GM12878 (cell line): ENCODE measurements around the gene ANP32A. TPM values are rescaled to one million over a fixed set of nuclear protein-coding genes. Genes with fewer than 3 reads are reported as not detected.

Experiments used
- ATAC-seq: fragments of 200-7000 bp; cut with Tn5 transposase; 3 replicates; pipeline ENCODE4 v1.9.1; 2020; ENCODE audit warnings: mild to moderate bottlenecking, moderate library complexity
- BruUV-seq: library from RNA; stranded (reverse); fragments of 400-500 nt; replicated peaks from 2 replicates; lab custom pipeline; 2021; lab: Mats Ljungman, UMichigan
- CTCF ChIA-PET: fragments of 300-600 bp; sonication (Branson Sonifier 250); formaldehyde crosslinking; extraction: SDS; loops from one replicate; lab custom pipeline; 2021; ENCODE audit warnings: inconsistent platforms; lab: Yijun Ruan, JAX
- POLR2A ChIA-PET: fragments of 350-600 bp; formaldehyde crosslinking; extraction: SDS; loops from one replicate; lab custom pipeline; 2021; ENCODE audit warnings: inconsistent platforms; lab: Charles Lee
- RAD21 ChIA-PET: fragments of 300-600 bp; sonication (Branson Sonifier 250); formaldehyde crosslinking; loops from one replicate; lab custom pipeline; 2023; ENCODE audit warnings: antibody characterized with exemption; ENCODE audit not compliant: unreplicated experiment; lab: Charles Lee
- SMC1A ChIA-PET: fragments of 300-600 bp; sonication (Branson Sonifier 250); formaldehyde crosslinking; loops from one replicate; lab custom pipeline; 2023; ENCODE audit not compliant: unreplicated experiment, uncharacterized antibody; lab: Charles Lee
- DNase-seq: peaks from one replicate; pipeline ENCODE4 v3.0.0-alpha.2; 2011; ENCODE audit warnings: low read depth, low spot score
- FAIRE-seq: peaks from 3 replicates; lab custom pipeline; 2011; peaks lifted over from hg19 to GRCh38; lab: Jason Lieb, UNC
- H2AFZ ChIP-seq: 2 replicates; pipeline ENCODE4 v1.6.0; 2011; ENCODE audit warnings: low read depth, low read length, control low read depth; ENCODE audit not compliant: control insufficient read depth
- H3K27ac ChIP-seq: 2 replicates; pipeline ENCODE4 v1.5.1; 2011; ENCODE audit warnings: control low read depth; ENCODE audit not compliant: control insufficient read depth, insufficient read depth
- H3K27me3 ChIP-seq, 2 experiments: replicated peaks in 1 of 2; 2 replicates each; pipeline versions ENCODE4 v1.6.0 to v1.6.1; 2011; ENCODE audit warnings: low read length in 1 of 2; ENCODE audit not compliant: control insufficient read depth in 2 of 2, insufficient read depth in 2 of 2
- H3K36me3 ChIP-seq, 2 experiments: 2 replicates each; pipeline ENCODE4 v1.5.1; 2011; ENCODE audit warnings: low read length in 1 of 2; ENCODE audit not compliant: control insufficient read depth in 2 of 2, insufficient read depth in 2 of 2
- H3K4me1 ChIP-seq: 2 replicates; pipeline ENCODE4 v1.6.1; 2011; ENCODE audit warnings: mild to moderate bottlenecking, low read length, moderate library complexity, mixed read lengths; ENCODE audit not compliant: control insufficient read depth, insufficient read depth
- H3K4me2 ChIP-seq: 2 replicates; pipeline ENCODE4 v1.6.0; 2011; ENCODE audit warnings: control low read depth; ENCODE audit not compliant: control insufficient read depth, insufficient read depth
- H3K4me3 ChIP-seq: fragments of 200-600 bp; sonication (generic); 2 replicates; pipeline ENCODE4 v1.5.1; 2016
- H3K79me2 ChIP-seq: 2 replicates; pipeline ENCODE4 v1.6.0; 2011; ENCODE audit warnings: low read length; ENCODE audit not compliant: control insufficient read depth, insufficient read depth
- H3K9ac ChIP-seq: 2 replicates; pipeline ENCODE4 v1.8.0; 2011; ENCODE audit warnings: low read length, control low read depth, mixed read lengths; ENCODE audit not compliant: control insufficient read depth, insufficient read depth
- H3K9me3 ChIP-seq: replicated peaks from 3 replicates; pipeline ENCODE4 v1.5.1; 2011; ENCODE audit warnings: mild to moderate bottlenecking, low read length; ENCODE audit not compliant: control insufficient read depth, insufficient read depth
- H4K20me1 ChIP-seq: 2 replicates; pipeline ENCODE4 v1.6.0; 2011; ENCODE audit not compliant: control insufficient read depth, insufficient read depth
- NFIC ChIP-seq: IDR thresholded peaks from 2 replicates; pipeline ENCODE4 v1.6.1; 2012; ENCODE audit warnings: low read depth, mild to moderate bottlenecking, inconsistent platforms, low read length, moderate library complexity
- WGBS: methylation state at CpG from one replicate; pipeline ENCODE4 v1.1.6; 2016; ENCODE audit warnings: low lambda C conversion rate; ENCODE audit not compliant: insufficient replicate concordance, insufficient coverage; ENCODE audit errors: missing lambda C conversion rate; 5-methylcytosine and 5-hydroxymethylcytosine counted together
- in situ Hi-C: fragments of 300-500 bp; cut with MboI; formaldehyde crosslinking; loops from 9 replicates; pipeline ENCODE4 v1.14.3; 2018; ENCODE audit warnings: mixed read lengths
- intact Hi-C: fragments of 100-400 bp; cut with micrococcal nuclease; formaldehyde crosslinking; loops from one replicate; pipeline ENCODE4 v1.14.2; 2022; ENCODE audit not compliant: unreplicated experiment
- polyA plus RNA-seq, 11 experiments: library from polyadenylated mRNA; depleted of rRNA in 4 of 11; unstranded in 6 of 11; stranded (reverse) in 5 of 11; fragments of >200 nt; fragmentation: Nextera tagmentation in 4 of 11; fragmentation: Illumina TruSeq in 1 of 11; extraction: Ambion mirVana in 4 of 11; extraction: Trizol in 1 of 11; gene quantifications; 1 replicate in 1 of 11; 2 replicates in 10 of 11; pipeline versions ENCODE4 v1.2.1 to v1.2.3, GENCODE V29; 2011 to 2016; ENCODE audit warnings: inconsistent platforms in 2 of 11, missing spikeins in 2 of 11, low read depth in 1 of 11
- total RNA-seq, 4 experiments: library from RNA; depleted of rRNA in 3 of 4; stranded (reverse); fragments of >200 nt in 3 of 4; fragmentation: Illumina TruSeq in 1 of 4; extraction: Trizol in 1 of 4; gene quantifications; 2 replicates each; pipeline versions ENCODE4 v1.2.1 to v1.2.3, GENCODE V29; 2013 to 2021
- TF ChIP-seq, protein P1 (sequence below): fragments of 450-650 bp; formaldehyde crosslinking; IDR thresholded peaks from 2 replicates; pipeline ENCODE4 v1.5.0; 2022; ENCODE audit warnings: mild to moderate bottlenecking, missing genetic modification characterization
- TF ChIP-seq, protein P2 (sequence below): fragments of 450-650 bp; conservative IDR thresholded peaks from 2 replicates; pipeline ENCODE4 v1.6.1; 2017; ENCODE audit warnings: mild to moderate bottlenecking, moderate library complexity

Gene ANP32A
- total and polyA plus RNA-seq, 10 of the 15 experiments (the other 5 are each of a cell fraction or from before 2014, with no cell fraction given): 29.6 to 666 (median 234) TPM

GRCh38 chr15:68787609-68788263 is 33.0 kb downstream of the ANP32A start:
- RAD21 ChIA-PET: interaction anchor here (1.4 kb wide), 1 partner anchor 41 kb away, joined by 4 read pairs; no protein-coding TSS in a partner anchor
- in situ Hi-C loops (no loop called here), intact Hi-C loops (no loop called here)
- DNase-seq: no peak
- Histone ChIP-seq H3K4me2 (no peak overlapping the region), H3K27me3 (no peaks in the 10 kb centered on the region), H3K4me1 (peaks cover 44% of the 10 kb centered on the region), H2AFZ (no peak overlapping the region), H3K36me3 (peaks cover 25 to 32% of the 10 kb centered on the region in 2 experiments), H3K27ac (no peak overlapping the region), H3K9ac (no peak overlapping the region), H3K9me3 (no peaks in the 10 kb centered on the region), H4K20me1 (peaks cover 6% of the 10 kb centered on the region), H3K79me2 (peaks cover 52% of the 10 kb centered on the region), H3K4me3 (no peak overlapping the region)
- SMC1A ChIA-PET: interaction anchor here (0.9 to 2.2 kb wide), 7 partner anchors 14 to 88 kb away, joined by 3 to 6 read pairs (median 4); no protein-coding TSS in a partner anchor
- WGBS: 88% methylated on average over 16 of the region's 17 CpGs
- no TSS peak for BruUV-seq
- POLR2A ChIA-PET: no interaction called here
- no peak for ATAC-seq
- CTCF ChIA-PET: interaction anchor here (0.6 to 2.0 kb wide), 6 partner anchors 25 to 88 kb away, joined by 3 to 12 read pairs (median 3); no protein-coding TSS in a partner anchor
- TF ChIP-seq, protein P1, sequence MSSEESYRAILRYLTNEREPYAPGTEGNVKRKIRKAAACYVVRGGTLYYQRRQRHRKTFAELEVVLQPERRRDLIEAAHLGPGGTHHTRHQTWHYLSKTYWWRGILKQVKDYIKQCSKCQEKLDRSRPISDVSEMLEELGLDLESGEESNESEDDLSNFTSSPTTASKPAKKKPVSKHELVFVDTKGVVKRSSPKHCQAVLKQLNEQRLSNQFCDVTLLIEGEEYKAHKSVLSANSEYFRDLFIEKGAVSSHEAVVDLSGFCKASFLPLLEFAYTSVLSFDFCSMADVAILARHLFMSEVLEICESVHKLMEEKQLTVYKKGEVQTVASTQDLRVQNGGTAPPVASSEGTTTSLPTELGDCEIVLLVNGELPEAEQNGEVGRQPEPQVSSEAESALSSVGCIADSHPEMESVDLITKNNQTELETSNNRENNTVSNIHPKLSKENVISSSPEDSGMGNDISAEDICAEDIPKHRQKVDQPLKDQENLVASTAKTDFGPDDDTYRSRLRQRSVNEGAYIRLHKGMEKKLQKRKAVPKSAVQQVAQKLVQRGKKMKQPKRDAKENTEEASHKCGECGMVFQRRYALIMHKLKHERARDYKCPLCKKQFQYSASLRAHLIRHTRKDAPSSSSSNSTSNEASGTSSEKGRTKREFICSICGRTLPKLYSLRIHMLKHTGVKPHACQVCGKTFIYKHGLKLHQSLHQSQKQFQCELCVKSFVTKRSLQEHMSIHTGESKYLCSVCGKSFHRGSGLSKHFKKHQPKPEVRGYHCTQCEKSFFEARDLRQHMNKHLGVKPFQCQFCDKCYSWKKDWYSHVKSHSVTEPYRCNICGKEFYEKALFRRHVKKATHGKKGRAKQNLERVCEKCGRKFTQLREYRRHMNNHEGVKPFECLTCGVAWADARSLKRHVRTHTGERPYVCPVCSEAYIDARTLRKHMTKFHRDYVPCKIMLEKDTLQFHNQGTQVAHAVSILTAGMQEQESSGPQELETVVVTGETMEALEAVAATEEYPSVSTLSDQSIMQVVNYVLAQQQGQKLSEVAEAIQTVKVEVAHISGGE (CRISPR knock-in tag): no peak
- TF ChIP-seq, protein P2, sequence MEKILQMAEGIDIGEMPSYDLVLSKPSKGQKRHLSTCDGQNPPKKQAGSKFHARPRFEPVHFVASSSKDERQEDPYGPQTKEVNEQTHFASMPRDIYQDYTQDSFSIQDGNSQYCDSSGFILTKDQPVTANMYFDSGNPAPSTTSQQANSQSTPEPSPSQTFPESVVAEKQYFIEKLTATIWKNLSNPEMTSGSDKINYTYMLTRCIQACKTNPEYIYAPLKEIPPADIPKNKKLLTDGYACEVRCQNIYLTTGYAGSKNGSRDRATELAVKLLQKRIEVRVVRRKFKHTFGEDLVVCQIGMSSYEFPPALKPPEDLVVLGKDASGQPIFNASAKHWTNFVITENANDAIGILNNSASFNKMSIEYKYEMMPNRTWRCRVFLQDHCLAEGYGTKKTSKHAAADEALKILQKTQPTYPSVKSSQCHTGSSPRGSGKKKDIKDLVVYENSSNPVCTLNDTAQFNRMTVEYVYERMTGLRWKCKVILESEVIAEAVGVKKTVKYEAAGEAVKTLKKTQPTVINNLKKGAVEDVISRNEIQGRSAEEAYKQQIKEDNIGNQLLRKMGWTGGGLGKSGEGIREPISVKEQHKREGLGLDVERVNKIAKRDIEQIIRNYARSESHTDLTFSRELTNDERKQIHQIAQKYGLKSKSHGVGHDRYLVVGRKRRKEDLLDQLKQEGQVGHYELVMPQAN: no peak
- TF ChIP-seq NFIC: no peak
- no peak for FAIRE-seq
